Measurements from ENCODE around the gene STRA6. TPM values are rescaled to one million over a fixed set of nuclear protein-coding genes. Genes with fewer than 3 reads are reported as not detected.
A peak's percentile ranks its signal among the peaks of the same experiment; 100 is the strongest.

STRA6 gene
- total RNA-seq, 3 donors from 2014 or later (not counting 1 experiment from before 2014, with no cell fraction given): not detected

DNA sequence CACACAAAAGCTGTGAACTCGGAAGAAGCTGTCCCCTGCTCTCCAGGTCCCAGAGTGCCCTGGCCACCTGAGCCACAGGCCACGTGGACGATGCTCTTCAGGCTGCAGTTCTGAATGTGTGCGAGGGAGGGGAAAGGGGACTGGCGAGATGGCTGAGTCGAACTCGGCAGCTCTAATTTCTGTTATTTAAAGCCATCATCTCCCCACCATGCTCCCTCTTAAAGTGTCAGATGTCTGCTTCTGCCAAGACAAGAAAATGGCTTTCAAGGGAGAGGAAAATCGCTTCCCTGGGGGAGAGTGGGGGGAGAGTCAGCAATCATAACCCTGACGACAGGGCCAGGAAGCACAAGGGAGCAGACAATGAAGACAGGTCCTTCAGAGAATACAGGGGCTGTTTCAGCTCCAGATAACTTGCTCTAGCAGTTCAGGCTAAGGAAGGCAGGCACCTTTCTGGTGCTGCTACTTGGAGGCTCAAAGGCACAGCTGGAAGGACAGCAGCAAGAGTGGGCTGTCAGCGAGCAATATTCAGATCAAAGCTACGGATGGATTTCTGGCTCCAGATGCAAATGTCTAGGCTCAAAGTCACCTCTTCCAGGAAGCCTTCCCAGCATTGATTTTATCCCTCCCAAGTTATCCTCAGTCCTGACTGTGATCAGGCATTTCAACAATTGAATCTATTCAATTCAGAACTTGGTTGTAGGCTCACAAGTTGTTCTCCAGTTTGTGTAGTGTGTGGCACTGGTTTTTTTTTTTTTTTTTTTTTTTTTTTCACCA, 18.1 kb upstream of the STRA6 start:
- H3K27me3 Mint-ChIP-seq (ENCODE audit: low read depth in 2 of 2): peaks cover 11 to 24% of the 10 kb centered on the region in 2 donors
- no peak overlapping the region for H3K4me3 ChIP-seq (ENCODE audit: low read length)
- no peaks in the 10 kb centered on the region for H3K4me1 Mint-ChIP-seq
- no peaks in the 10 kb centered on the region for H3K36me3 ChIP-seq (ENCODE audit: control insufficient read depth, insufficient read depth, low read length)
- no peak overlapping the region for H3K27ac ChIP-seq (ENCODE audit: low read length)
- no peaks in the 10 kb centered on the region for H3K9me3 ChIP-seq (ENCODE audit: control insufficient read depth, insufficient read depth, low read length)
- H3K36me3 Mint-ChIP-seq: no peaks in the 10 kb centered on the region
- WGBS (ENCODE audit: insufficient coverage): 80% methylated on average over 8 of the region's 11 CpGs
- TF ChIP-seq, protein P1, sequence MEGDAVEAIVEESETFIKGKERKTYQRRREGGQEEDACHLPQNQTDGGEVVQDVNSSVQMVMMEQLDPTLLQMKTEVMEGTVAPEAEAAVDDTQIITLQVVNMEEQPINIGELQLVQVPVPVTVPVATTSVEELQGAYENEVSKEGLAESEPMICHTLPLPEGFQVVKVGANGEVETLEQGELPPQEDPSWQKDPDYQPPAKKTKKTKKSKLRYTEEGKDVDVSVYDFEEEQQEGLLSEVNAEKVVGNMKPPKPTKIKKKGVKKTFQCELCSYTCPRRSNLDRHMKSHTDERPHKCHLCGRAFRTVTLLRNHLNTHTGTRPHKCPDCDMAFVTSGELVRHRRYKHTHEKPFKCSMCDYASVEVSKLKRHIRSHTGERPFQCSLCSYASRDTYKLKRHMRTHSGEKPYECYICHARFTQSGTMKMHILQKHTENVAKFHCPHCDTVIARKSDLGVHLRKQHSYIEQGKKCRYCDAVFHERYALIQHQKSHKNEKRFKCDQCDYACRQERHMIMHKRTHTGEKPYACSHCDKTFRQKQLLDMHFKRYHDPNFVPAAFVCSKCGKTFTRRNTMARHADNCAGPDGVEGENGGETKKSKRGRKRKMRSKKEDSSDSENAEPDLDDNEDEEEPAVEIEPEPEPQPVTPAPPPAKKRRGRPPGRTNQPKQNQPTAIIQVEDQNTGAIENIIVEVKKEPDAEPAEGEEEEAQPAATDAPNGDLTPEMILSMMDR (IDR thresholded peaks at IDR 0.05): no peak
- no peaks in the 10 kb centered on the region for H3K4me1 ChIP-seq (ENCODE audit: control insufficient read depth, insufficient read depth, low read length)
- intact Hi-C loops (cut with micrococcal nuclease): no loop called here
- peaks cover 4% of the 10 kb centered on the region for H3K27me3 ChIP-seq (ENCODE audit: control insufficient read depth, insufficient read depth, low read length)
- no peak overlapping the region for H3K4me3 Mint-ChIP-seq
- no peaks in the 10 kb centered on the region for H3K9me3 Mint-ChIP-seq
- ATAC-seq (no peak), DNase-seq (no peak)
- no peak overlapping the region for H3K27ac Mint-ChIP-seq

DNA sequence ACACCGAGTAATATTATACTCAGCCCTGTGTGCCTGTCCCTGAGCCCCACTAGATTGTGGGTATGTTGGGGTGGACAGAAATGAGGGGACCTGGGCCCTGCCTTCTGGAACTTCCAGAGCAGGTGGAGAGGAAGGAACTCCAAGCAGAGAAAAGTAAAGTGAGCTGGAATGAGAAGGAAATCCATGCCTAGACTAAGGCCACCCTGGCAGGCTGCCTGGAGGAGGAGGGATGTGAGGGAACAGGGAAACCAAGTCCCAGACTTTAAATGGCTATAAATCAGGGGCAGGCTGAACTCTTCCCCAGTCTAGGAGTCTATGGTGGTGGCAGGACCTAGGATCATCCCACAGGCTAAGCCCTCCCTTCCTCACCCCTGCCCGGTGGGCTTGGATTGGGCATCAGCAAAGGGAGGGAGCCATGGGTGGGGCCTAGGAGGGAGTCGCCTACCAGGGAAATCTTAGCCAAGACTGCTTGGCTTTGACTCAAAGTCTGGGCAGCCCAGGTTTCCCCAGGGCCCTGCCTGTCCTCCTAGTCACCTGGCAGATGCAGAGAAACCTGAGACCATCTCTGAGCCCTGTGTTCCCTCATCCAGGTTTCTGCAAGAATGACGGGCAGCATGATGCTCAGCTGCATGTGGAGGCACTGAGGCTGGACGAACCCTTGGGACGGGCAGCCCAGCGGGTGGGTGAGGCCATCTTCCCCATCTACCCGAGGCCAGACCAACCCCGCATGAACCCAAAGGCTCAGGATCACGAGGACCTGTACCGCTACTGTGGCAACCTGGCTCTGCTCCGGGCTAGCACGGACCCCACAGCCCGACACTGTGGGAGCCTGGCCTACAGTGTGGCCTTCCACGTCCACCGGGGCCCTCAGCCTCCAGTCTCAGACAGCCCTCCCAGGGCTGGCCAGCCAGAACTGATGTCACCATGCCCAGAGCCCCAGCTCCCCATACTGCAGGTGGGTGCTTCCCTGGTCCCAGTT, 15.6 kb upstream of the STRA6 start:
- Mint-ChIP-seq H3K27ac (no peak overlapping the region), H3K36me3 (no peaks in the 10 kb centered on the region), H3K4me3 (no peak overlapping the region), H3K9me3 (no peaks in the 10 kb centered on the region), H3K4me1 (no peaks in the 10 kb centered on the region), H3K27me3 (ENCODE audit: low read depth in 2 of 2) (peaks cover 11 to 15% of the 10 kb centered on the region in 2 donors)
- peaks cover 4% of the 10 kb centered on the region for H3K27me3 ChIP-seq (ENCODE audit: control insufficient read depth, insufficient read depth, low read length)
- no peak overlapping the region for H3K4me3 ChIP-seq (ENCODE audit: low read length)
- H3K9me3 ChIP-seq (ENCODE audit: control insufficient read depth, insufficient read depth, low read length): no peaks in the 10 kb centered on the region
- WGBS (ENCODE audit: insufficient coverage): 91% methylated on average over 15 of the region's 16 CpGs
- intact Hi-C loops (cut with micrococcal nuclease): no loop called here
- H3K27ac ChIP-seq (ENCODE audit: low read length): no peak overlapping the region
- H3K36me3 ChIP-seq (ENCODE audit: control insufficient read depth, insufficient read depth, low read length): no peaks in the 10 kb centered on the region
- TF ChIP-seq, protein P1 (IDR thresholded peaks at IDR 0.05): no peak
- DNase-seq (no peak), ATAC-seq (peak in 1 of 3 donors; percentile 14)
- no peaks in the 10 kb centered on the region for H3K4me1 ChIP-seq (ENCODE audit: control insufficient read depth, insufficient read depth, low read length)

DNA sequence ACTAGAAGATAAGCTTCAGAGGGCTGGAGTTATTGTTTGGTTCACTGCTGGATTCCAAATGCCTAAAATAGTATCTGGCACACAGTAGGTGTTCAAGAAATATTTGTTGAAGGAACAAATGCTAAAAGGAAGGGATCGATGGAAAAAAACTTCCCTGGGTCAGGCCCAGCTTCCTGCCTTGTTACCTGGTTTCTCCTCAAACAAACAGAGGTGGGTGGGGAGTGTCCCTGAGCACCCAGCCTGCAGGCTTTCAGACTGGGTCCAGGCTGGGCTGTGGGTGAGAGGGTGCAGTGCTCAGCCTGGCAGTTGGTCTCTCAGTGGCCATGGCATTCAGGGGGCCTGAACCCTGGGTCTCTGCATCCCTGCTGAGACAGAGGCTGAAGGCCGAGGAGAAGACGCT, 14.4 kb upstream of the STRA6 start:
- no peaks in the 10 kb centered on the region for H3K9me3 ChIP-seq (ENCODE audit: control insufficient read depth, insufficient read depth, low read length)
- no peaks in the 10 kb centered on the region for H3K4me1 Mint-ChIP-seq
- H3K36me3 Mint-ChIP-seq: no peaks in the 10 kb centered on the region
- no peaks in the 10 kb centered on the region for H3K27me3 ChIP-seq (ENCODE audit: control insufficient read depth, insufficient read depth, low read length)
- H3K9me3 Mint-ChIP-seq: no peaks in the 10 kb centered on the region
- 95% methylated on average over 3 of the region's 3 CpGs for WGBS (ENCODE audit: insufficient coverage)
- no peak overlapping the region for H3K4me3 ChIP-seq (ENCODE audit: low read length)
- H3K27me3 Mint-ChIP-seq (ENCODE audit: low read depth in 2 of 2): peaks cover 6 to 9% of the 10 kb centered on the region in 2 donors
- no peaks in the 10 kb centered on the region for H3K4me1 ChIP-seq (ENCODE audit: control insufficient read depth, insufficient read depth, low read length)
- intact Hi-C loops (cut with micrococcal nuclease): no loop called here
- ATAC-seq (no peak), DNase-seq (no peak)
- no peak overlapping the region for H3K4me3 Mint-ChIP-seq
- no peak overlapping the region for H3K27ac ChIP-seq (ENCODE audit: low read length)
- H3K27ac Mint-ChIP-seq: no peak overlapping the region
- no peaks in the 10 kb centered on the region for H3K36me3 ChIP-seq (ENCODE audit: control insufficient read depth, insufficient read depth, low read length)
- TF ChIP-seq, protein P1 (IDR thresholded peaks at IDR 0.05): no peak
